SU-DHL-6 (cell line): ENCODE results near the gene IQSEC3.

Source experiments
- H2AFZ ChIP-seq: fragments of 200-600 bp; sonication (generic); 2 replicates; pipeline ENCODE4 v1.6.1; 2014; ENCODE audit warnings: low read depth, mild to moderate bottlenecking, moderate library complexity, mixed read lengths, antibody characterized with exemption, low read length; ENCODE audit not compliant: severe bottlenecking
- H3F3A ChIP-seq: fragments of 200-600 bp; shearing (Covaris generic); 2 replicates; pipeline ENCODE4 v1.6.0; 2016; ENCODE audit warnings: antibody characterized with exemption, mild to moderate bottlenecking; ENCODE audit not compliant: insufficient read depth
- H3K27ac ChIP-seq: fragments of 200-600 bp; sonication (generic); 2 replicates; pipeline ENCODE4 v1.5.1; 2016; ENCODE audit warnings: low read depth, mild to moderate bottlenecking, low read length, moderate library complexity, mixed read lengths
- H3K27me3 ChIP-seq: fragments of 200-600 bp; sonication (generic), shearing (Covaris generic); 2 replicates; pipeline ENCODE4 v1.6.0; 2014; ENCODE audit warnings: mild to moderate bottlenecking, low read length
- H3K36me3 ChIP-seq: fragments of 200-600 bp; sonication (generic); 2 replicates; pipeline ENCODE4 v1.6.1; 2014; ENCODE audit warnings: mild to moderate bottlenecking, low read length, mixed read lengths
- H3K4me2 ChIP-seq: fragments of 300-600, 200-600 bp; shearing (Covaris generic), sonication (generic); 2 replicates; pipeline ENCODE4 v1.6.0; 2014; ENCODE audit warnings: low read length, low read depth, mild to moderate bottlenecking; ENCODE audit not compliant: poor library complexity, severe bottlenecking
- H3K4me3 ChIP-seq: fragments of 200-600 bp; sonication (generic); 2 replicates; pipeline ENCODE4 v1.5.1; 2014; ENCODE audit warnings: antibody characterized with exemption, low read length, mild to moderate bottlenecking, mixed read lengths; ENCODE audit not compliant: insufficient read depth, poor library complexity, severe bottlenecking
- H3K79me2 ChIP-seq: fragments of 200-600 bp; sonication (generic); 2 replicates; pipeline ENCODE4 v1.6.1; 2014; ENCODE audit warnings: mild to moderate bottlenecking, low read length, moderate library complexity; ENCODE audit not compliant: insufficient read depth
- H3K9ac ChIP-seq: fragments of 200-600 bp; sonication (generic); 2 replicates; pipeline ENCODE4 v1.7.0; 2014; ENCODE audit warnings: mild to moderate bottlenecking, low read length
- H3K9me2 ChIP-seq: fragments of 200-600 bp; sonication (generic); replicated peaks from 2 replicates; pipeline ENCODE4 v1.6.1; 2014; ENCODE audit warnings: low read length; ENCODE audit not compliant: insufficient read depth
- H3K9me3 ChIP-seq: fragments of 200-600 bp; sonication (generic); 2 replicates; pipeline ENCODE4 v1.6.1; 2014; ENCODE audit warnings: low read length, mixed read lengths; ENCODE audit not compliant: insufficient read depth
- H4K20me1 ChIP-seq: fragments of 200-600 bp; sonication (generic); 2 replicates; pipeline ENCODE4 v1.6.1; 2014; ENCODE audit warnings: low read depth, mild to moderate bottlenecking, antibody characterized with exemption, low read length, moderate library complexity, mixed read lengths
- EZH2phosphoT487 ChIP-seq: fragments of 200-600 bp; sonication (generic), shearing (Covaris generic); conservative IDR thresholded peaks from 2 replicates; pipeline ENCODE4 v1.6.1; 2018; ENCODE audit warnings: mild to moderate bottlenecking, antibody characterized with exemption, low read length, moderate library complexity, mixed read lengths
- TF ChIP-seq, protein P1 (sequence below): fragments of 200-600 bp; sonication (generic); IDR thresholded peaks from one replicate; pipeline ENCODE4 v1.5.1; 2017; ENCODE audit warnings: antibody characterized with exemption, mild to moderate bottlenecking, low read length, moderate library complexity; ENCODE audit not compliant: insufficient read depth, poor library complexity, severe bottlenecking

IQSEC3 gene

DNA sequence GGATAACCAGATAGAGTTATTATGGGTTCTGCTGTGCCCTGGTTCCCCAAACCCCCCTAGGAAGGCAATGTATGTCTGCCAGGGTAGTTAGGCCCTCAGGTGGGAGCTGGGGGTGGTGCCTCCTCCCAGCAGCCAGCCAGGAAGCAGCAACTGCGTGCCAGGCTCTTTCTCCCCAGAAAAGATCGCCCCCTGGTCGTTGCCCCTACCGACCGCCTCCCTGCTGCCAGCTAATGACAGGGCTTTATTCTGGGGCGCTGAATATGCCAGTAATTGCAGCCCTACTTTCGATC lies 36.3 kb downstream of the IQSEC3 start:
- TF ChIP-seq EZH2phosphoT487 = no peak
- TF ChIP-seq, protein P1, sequence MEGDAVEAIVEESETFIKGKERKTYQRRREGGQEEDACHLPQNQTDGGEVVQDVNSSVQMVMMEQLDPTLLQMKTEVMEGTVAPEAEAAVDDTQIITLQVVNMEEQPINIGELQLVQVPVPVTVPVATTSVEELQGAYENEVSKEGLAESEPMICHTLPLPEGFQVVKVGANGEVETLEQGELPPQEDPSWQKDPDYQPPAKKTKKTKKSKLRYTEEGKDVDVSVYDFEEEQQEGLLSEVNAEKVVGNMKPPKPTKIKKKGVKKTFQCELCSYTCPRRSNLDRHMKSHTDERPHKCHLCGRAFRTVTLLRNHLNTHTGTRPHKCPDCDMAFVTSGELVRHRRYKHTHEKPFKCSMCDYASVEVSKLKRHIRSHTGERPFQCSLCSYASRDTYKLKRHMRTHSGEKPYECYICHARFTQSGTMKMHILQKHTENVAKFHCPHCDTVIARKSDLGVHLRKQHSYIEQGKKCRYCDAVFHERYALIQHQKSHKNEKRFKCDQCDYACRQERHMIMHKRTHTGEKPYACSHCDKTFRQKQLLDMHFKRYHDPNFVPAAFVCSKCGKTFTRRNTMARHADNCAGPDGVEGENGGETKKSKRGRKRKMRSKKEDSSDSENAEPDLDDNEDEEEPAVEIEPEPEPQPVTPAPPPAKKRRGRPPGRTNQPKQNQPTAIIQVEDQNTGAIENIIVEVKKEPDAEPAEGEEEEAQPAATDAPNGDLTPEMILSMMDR = no peak
- Histone ChIP-seq H3K27ac (no peak overlapping the region), H4K20me1 (no peaks in the 10 kb centered on the region), H3K4me3 (no peak overlapping the region), H2AFZ (no peak overlapping the region), H3K4me2 (no peak overlapping the region), H3K36me3 (no peaks in the 10 kb centered on the region), H3K27me3 (no peaks in the 10 kb centered on the region), H3F3A (no peaks in the 10 kb centered on the region), H3K79me2 (no peaks in the 10 kb centered on the region), H3K9me2 (no peaks in the 10 kb centered on the region), H3K9ac (no peak overlapping the region), H3K9me3 (no peaks in the 10 kb centered on the region)

DNA sequence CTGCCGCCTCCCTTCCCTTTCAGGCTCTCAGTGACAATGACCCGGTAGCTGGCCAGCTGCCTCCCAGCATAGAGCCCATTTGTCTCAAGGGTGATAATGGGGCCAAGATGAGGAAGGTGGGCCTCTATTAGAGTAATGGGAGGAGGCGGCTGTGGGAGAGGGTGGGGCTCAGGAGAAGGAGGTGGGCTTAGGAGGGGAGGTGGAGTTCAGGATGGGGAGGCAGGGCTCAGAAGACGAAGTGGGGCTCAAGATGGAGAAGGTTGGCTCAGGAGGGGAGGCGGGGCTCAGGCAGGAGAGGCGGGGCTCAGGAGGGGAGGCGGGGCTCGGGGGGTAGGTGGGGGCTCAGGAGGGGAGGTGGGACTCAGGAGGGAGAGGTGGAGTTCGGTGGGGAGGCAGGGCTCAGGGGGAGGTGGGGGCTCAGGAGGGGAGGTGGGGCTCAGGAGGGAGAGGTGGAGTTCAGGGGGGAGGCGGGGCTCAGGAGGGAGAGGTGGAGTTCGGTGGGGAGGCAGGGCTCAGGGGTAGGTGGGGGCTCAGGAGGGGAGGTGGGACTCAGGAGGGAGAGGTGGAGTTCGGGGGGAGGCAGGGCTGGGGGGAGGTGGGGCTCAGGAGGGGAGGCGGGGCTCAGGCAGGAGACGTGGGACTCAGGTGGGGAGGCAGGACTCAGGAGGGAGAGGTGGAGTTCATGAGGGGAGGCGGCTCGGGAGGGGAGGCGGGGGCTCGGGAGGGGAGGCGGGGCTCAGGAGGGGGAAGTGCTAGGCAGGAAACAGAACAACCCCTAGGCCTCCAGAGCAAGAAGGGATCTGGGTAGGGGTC lies 36.8 kb downstream of the IQSEC3 start:
- H3K9me2 ChIP-seq = no peaks in the 10 kb centered on the region
- no peaks in the 10 kb centered on the region for H3F3A ChIP-seq
- H3K79me2 ChIP-seq = no peaks in the 10 kb centered on the region
- H3K36me3 ChIP-seq = no peaks in the 10 kb centered on the region
- H3K4me3 ChIP-seq = no peak overlapping the region
- no peaks in the 10 kb centered on the region for H4K20me1 ChIP-seq
- no peak for TF ChIP-seq EZH2phosphoT487
- TF ChIP-seq, protein P1 = no peak
- H3K9ac ChIP-seq = no peak overlapping the region
- H3K27me3 ChIP-seq = no peaks in the 10 kb centered on the region
- H3K9me3 ChIP-seq = no peaks in the 10 kb centered on the region
- H3K4me2 ChIP-seq = no peak overlapping the region
- H2AFZ ChIP-seq = no peak overlapping the region
- no peak overlapping the region for H3K27ac ChIP-seq

DNA sequence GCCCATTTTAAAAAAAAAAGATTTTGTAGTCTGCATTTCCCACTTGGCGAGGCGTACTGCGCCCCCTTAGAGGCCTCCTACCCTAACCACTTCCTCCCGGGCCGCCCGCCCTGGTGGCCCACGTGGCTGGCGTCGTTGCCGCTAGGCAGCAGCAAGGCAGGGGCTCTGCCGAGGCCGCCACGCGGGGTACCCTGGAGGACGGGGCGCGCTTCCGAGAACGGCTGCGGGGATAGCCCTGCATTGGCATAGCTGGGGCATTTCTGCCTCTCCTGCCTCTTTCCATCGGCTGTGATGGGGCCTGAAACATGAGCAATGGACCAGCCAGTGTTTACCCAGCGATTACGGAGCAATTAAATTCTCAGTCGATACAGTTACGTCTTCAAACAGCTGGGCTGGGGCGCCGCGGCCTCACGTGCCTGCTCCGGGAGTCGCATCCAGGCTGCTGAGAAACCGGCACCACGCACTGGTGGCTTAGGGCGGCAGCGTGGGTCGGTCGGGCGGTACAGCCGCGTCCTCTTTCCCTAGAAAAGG lies 38.0 kb downstream of the IQSEC3 start:
- Histone ChIP-seq H3K4me2 (no peak overlapping the region), H3K27me3 (no peaks in the 10 kb centered on the region), H2AFZ (no peak overlapping the region), H3K9me2 (no peaks in the 10 kb centered on the region), H3K4me3 (no peak overlapping the region), H3K9me3 (no peaks in the 10 kb centered on the region), H3K36me3 (no peaks in the 10 kb centered on the region), H3K27ac (no peak overlapping the region), H3K79me2 (no peaks in the 10 kb centered on the region), H4K20me1 (no peaks in the 10 kb centered on the region), H3F3A (no peaks in the 10 kb centered on the region), H3K9ac (no peak overlapping the region)
- TF ChIP-seq EZH2phosphoT487 = no peak
- TF ChIP-seq, protein P1 = no peak
